Erythroblast (primary cell): ENCODE results near the gene RPS19.
"Not testable (repeated sequence)": the region's sequence is repeated elsewhere in the genome, so short reads cannot be mapped to it uniquely, and the experiment has no call there.

Experiments used
- DNase-seq, 2 experiments: peaks; one replicate each; lab custom pipeline; 2025; lab: John Stamatoyannopoulos, UW
- GATA1 ChIP-seq: IDR thresholded peaks from 2 replicates; pipeline ENCODE4 v1.6.1; 2011; ENCODE audit warnings: low read depth, mild to moderate bottlenecking, control low read depth, low read length, moderate library complexity
- POLR2A ChIP-seq: IDR thresholded peaks from 2 replicates; pipeline ENCODE4 v1.6.1; 2011; ENCODE audit warnings: mild to moderate bottlenecking, low read length

RPS19 gene

DNA sequence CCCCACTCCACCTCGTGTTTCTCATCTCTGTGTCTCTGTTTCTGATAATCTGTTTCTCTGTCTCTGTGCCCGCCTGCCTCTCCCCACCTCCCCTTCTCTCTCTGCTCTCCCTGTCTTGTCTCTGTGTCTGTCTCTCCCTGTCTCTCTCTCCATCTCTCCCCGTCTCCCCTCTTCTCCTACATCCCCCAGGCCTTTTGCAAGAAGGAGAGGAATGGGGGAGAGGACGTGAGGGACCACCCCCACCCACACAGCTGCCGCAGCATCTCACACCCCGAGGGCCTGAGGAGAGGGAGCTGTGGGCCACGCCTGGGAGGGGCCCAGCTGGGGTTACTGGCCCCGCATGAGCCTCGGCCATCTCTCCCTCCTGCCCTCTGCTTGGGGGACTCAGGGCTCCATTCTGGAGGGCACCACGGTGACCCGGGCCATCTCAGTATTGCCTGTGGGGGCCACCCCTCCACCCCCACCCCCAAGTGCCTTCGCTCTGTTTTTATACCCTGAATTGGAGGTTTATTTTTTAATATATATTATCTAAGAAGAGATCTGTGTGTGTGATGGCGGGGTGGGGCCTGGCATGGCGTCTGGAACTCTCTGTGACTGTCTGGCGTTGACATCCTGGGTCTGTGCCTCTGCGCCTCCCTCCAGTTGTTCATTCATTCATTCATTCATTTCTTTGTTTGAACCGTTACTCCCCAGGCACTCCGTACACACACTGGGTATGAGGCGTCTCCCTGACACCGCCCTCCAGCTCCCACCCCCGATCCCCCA, 47.0 kb downstream of the RPS19 start:
- no peak for DNase-seq
- no peak for TF ChIP-seq GATA1
- no peak for TF ChIP-seq POLR2A

DNA sequence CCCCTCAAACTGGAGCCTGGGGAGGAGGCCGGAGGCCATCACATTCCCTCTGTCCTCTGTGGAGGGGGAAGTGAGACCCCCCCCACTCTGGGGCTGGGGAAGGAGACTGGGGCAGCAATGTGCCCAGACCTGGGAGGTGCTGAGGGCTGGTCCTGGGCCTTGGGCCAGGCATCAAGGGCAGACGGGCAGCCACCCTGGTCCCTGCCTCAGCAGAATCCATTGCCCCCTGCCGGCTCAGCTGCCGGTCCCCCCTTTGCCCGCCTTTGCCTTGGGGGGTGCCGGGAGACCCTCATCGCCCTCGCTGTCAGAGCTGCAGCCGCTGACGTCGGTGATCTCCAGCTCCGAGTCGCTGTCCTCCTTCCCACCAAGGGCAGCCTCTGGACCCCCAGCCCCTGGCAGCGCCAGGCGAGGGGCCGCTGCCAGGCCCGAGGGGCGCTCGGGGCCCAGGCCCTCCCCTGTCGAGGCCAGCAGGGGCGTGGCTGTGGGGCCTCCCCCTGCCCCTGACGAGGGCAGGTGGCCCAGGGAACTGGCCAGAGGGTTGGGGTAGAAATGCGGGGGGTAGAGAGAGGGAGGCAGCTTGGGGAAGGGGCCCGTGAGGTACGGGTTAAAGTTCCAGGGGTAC, 48.0 kb downstream of the RPS19 start:
- DNase-seq, result no peak
- TF ChIP-seq POLR2A (no peak), GATA1 (no peak)

DNA sequence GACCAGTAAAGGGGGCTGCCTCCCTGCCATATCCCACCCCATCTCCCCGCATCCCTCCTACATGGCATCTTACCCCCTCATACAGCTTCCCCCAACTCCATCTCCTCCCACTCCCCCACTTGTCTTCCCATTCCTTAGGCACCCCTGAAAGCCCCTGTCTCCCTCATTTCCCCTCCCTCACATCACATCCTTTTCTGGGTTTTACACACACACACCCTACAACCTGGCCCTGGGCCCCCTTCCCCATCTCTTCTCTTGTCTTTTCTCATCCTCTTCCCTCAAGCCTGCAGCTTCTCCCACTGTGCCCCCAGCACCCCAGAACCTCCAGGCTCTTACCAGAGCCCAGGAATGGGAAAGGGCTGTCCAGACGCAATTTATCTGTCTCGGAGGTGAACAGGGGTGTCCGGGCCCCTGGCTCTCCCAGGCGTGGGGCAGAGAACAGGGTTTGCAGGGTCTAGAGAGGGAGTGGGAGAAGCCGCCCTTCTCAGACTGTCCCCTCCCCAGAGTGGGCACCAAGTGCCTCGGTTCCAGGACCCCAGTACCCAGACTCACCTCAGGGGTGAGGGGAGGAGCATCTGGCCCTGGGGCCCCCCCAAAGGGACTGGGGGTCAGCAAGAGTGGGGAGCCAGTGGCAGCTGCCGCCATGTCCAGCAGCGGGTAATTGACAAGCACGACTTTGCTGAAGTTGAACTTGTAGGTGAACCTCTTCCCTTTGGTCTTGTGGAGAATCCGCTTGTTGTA, 48.8 kb downstream of the RPS19 start:
- no peak for TF ChIP-seq GATA1
- TF ChIP-seq POLR2A, result no peak
- no peak for DNase-seq

DNA sequence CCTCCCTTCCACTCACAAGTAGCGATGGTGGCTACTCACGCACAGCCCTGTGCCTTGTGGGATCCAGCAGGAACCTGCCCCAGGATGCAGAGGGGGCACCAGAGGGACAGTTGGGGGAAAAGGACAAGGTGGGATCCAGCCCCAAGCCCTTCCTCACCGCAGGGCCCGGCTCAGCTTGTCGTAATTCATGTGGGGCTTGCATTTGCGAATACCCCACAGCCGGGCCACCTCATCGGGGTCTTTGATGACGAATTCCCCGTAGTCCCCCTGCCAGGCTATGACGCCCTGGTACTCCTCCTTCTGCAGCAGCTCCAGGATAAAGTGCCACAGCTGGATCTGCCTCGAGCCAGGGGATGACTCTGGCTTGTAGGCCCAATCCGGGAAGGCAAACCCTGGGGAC, 49.7 kb downstream of the RPS19 start:
- TF ChIP-seq GATA1 (no peak), POLR2A (no peak)
- no peak for DNase-seq

DNA sequence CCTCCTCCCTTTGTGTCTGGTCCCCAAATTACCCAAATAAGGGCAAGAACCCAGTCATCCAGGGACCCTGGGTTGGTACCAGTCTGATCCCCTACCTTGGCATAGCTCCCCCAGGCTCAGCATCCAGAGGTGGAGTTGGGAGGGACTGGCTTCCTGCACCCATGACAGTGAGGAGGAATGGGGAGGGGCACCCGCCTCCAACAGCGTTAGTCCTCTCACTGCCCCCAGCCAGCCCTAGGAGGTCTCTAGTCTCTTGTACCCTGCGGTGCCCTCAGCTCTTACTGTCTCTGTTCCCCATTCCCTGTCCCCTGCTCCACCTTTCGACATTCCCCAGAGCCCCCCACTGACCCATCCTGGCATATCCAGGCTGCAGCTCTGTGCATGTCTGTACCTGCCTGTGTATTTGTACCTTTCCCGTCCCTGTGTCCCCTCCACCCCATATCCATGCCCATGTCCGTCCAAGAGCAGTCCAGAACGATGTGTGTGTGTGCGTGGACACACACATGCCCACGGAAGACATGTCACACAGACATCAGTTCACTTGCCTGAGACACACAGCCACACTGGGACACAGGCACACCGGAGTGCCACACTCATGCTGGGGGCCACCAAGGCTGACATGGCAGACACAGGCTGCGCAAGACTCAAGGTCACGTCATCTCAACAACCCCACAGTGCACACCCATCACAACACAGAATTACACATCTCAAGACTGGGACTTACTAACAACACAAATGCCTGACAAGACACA, 50.4 kb downstream of the RPS19 start:
- DNase-seq, result no peak
- no peak for TF ChIP-seq POLR2A
- TF ChIP-seq GATA1, result no peak

DNA sequence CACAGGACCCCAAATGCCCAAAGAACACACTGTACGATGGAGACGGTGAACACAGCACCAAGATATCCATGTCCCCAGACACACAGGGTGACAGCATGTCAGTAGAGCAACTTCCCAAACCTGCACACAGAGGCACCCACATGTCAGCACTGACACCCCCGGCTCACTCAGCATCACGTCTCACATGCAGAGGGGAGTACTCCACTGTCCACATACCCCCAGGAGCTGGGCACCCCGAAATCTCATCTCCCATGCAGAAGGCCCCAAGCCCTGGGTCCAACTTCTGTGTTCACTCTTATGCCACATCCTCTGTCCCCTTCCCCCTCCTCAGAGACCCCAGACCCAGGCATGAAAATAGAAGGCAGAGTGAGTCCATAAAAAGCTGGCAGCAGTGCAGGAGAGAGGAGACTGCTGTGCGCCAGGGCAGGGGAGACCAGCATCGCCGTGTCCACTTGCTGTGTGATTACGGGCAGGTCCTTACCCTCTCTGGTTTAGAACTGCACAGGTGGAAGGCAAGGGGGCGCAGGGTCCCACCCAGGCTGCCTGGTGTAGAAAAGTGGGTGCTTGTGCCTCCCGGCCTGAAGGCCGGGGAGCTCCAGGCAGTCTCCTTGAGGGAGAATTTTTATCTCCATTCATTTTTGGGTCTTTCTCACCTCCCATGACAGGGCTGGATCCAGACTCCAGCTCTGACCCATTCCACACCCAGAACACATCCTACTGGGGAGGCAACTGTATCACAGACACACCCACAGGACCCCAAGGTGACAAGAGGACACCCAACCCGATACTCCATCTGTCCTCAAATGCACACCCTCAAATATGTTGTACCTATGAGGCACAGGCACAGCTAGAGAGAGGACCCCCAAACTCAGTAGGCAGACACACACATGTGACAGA, 51.2 kb downstream of the RPS19 start:
- TF ChIP-seq GATA1 (no peak), POLR2A (no peak)
- no peak for DNase-seq

DNA sequence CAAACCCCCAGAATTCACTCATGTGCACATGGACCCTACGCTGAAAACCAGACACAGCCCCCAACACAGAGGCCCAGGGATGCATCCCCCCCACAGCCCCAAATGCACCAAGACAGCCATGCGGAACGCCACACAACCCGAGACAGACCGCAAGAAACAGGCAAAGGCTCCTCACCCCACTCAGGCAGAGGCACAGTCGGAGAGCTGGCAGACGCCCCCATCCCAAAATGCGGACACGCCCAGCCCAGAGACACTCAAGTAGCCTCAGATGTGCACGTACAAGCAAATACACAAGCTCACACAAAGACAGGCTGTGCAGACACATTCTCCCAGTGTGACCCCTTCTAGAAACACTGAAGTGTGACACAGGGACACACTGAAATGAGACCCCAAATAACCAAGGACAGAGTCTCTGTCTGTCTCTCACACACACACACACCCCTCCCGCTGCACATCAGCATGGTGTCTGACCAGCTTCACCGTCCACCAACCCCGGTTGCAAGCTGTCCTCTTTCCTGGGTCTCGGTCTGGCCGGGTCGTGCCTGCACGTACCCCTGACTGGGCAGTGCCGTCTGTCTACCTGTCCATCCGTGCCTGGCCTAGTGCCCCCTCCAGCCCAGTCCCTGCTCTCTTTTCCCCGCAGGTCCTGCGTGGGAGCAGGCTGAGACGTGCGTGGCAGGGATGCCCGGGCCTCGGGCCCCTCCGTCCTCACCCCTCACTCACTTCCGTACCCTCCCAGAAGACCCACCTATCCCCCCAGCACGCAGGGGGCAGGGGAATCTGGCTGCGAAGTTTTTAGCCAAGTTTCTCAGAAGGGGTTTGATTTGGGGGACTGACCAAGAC, 52.1 kb downstream of the RPS19 start:
- DNase-seq, result no peak
- TF ChIP-seq GATA1 (no peak), POLR2A (no peak)

DNA sequence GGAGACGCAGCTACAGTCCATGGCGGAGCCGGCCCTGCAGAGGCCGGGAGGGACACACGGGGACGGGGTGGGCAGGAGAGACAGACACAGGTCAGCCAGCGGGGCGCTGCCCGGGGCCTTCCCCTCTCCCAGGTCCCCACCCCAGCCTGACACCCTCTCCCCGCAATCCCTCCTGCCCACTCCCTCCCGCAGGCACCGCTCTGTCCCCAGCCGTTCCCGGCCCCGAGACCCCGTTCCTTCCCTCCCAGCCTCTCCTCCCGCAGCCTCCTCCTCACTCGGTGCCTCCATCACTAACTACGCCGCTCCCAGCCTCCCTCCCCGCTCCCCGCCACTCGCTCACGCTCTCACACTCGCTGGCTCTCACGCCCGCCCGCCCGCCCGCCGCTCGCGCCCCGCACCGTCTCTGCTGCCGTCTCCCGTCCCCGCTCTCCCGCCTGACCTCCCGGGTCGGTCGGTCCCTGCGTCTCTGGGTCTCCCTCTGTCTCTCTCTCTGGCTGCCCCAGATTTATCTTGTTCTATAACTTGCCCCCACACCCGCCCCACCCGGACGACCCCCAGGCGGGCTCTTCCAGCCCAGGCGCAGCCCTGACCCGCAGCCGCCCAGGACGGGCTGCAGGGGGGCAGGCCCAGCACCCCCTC, 53.0 kb downstream of the RPS19 start:
- DNase-seq, result no peak

DNA sequence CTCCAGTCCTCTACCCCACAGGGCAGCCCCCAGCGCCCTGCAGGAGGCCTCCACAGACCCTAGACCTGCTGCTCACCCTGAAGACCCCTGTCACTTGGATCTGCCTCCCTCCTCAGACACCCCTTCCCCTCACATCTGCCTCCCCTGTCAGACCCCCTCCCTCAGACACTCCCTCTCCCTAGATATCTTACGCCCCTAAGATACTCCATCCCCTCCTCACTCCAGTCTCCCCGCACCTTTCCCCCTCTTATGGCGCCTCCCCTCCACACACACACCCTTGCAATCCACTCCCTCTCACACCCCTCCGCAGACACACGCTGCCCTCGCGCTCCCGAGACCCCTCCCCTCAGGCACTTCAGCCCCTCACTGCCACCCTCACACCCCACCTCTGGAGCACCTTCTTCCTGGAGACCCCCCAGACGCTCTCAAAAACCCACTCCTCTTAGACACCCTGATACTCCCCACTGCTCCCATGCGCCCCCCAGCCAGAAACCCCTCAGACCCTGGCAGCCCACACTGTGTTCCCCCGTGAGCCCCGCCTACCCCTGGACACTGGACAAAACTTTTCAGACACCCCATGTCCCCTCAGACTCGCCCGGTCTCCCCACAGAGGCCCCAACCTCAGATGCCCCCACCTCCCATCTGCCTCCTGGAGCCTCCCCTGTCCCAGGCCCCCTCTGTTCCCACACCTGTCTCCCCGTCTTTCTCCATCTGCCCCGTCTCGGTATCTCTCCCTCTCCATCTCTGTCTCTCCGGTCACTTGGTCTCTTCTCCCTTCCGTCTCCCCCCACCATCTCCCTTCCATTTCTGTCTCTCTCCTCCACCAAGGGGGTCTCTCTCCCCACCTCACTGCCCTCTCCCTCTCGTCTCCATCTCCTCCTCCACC, 53.7 kb downstream of the RPS19 start:
- no peak for TF ChIP-seq GATA1
- TF ChIP-seq POLR2A, result no peak
- no peak for DNase-seq

More for the DNA sequence above, 53.0 kb downstream of the RPS19 start:
- no peak for TF ChIP-seq POLR2A
- no peak for TF ChIP-seq GATA1

DNA sequence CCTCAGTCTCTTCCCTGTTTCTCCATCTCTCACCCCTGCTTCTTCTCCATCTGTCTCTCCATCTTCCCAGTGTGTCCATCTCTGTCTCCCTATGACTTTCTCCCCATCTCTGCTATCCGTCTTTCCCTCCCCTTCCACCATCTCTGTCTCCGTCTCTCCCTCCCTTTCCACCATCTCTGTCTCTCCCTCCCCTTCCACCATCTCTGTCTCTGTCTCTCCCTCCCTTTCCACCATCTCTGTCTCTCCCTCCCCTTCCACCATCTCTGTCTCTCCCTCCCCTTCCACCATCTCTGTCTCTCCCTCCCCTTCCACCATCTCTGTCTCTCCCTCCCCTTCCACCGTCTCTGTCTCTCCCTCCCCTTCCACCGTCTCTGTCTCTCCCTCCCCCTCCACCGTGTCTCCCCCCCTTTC, 54.4 kb downstream of the RPS19 start:
- not testable (repeated sequence) for DNase-seq
